Endothelial cell (in vitro differentiated cells): ENCODE data around the gene LGALS7. TPM values are rescaled to one million over a fixed set of nuclear protein-coding genes. Genes with fewer than 3 reads are reported as not detected.
"Not testable (repeated sequence)": the region's sequence is repeated elsewhere in the genome, so short reads cannot be mapped to it uniquely, and the experiment has no call there.

Experiments used
- DNase-seq: peaks from one replicate; pipeline ENCODE4 v3.0.0; 2021; ENCODE audit warnings: low spot score
- H3K27ac Mint-ChIP-seq: one replicate; pipeline ENCODE4 v1.8.0; 2021; ENCODE audit warnings: mixed read lengths, inconsistent platforms; ENCODE audit not compliant: unreplicated experiment
- H3K27me3 Mint-ChIP-seq: one replicate; pipeline ENCODE4 v1.8.0; 2021; ENCODE audit warnings: mild to moderate bottlenecking, moderate library complexity, mixed read lengths, inconsistent platforms; ENCODE audit not compliant: unreplicated experiment
- H3K36me3 Mint-ChIP-seq: one replicate; pipeline ENCODE4 v1.8.0; 2021; ENCODE audit warnings: mild to moderate bottlenecking, low read depth, mixed read lengths, inconsistent platforms; ENCODE audit not compliant: unreplicated experiment
- H3K4me1 Mint-ChIP-seq: one replicate; pipeline ENCODE4 v1.8.0; 2021; ENCODE audit warnings: mild to moderate bottlenecking, mixed read lengths, inconsistent platforms; ENCODE audit not compliant: unreplicated experiment
- H3K4me3 Mint-ChIP-seq: one replicate; pipeline ENCODE4 v1.8.0; 2021; ENCODE audit warnings: mild to moderate bottlenecking, mixed read lengths, inconsistent platforms; ENCODE audit not compliant: unreplicated experiment
- H3K9me3 Mint-ChIP-seq: one replicate; pipeline ENCODE4 v1.8.0; 2021; ENCODE audit warnings: mixed read lengths, inconsistent platforms; ENCODE audit not compliant: unreplicated experiment
- CTCF ChIP-seq: fragments of 200-600 bp; sonication (generic); IDR thresholded peaks from one replicate; pipeline ENCODE4 v1.5.0; 2021; ENCODE audit warnings: antibody characterized with exemption; ENCODE audit not compliant: unreplicated experiment
- total RNA-seq: library from RNA; stranded (reverse); fragmentation: NEBNext Ultra II Directional; extraction: Animal tissue kit (Norgen Biotek cat#: 25700); gene quantifications from one replicate; pipeline ENCODE4 v1.2.1, GENCODE V29; 2021; ENCODE audit not compliant: unreplicated experiment

Gene LGALS7
- total RNA-seq, 1 donor from 2014 or later = 3.6 TPM

- no peak overlapping the region for H3K27ac Mint-ChIP-seq
- peaks cover 18% of the 10 kb centered on the region for H3K36me3 Mint-ChIP-seq
- H3K27me3 Mint-ChIP-seq = peaks cover 2% of the 10 kb centered on the region
- TF ChIP-seq CTCF = no peak
- H3K4me3 Mint-ChIP-seq = peak overlapping the region; percentile 37
- H3K4me1 Mint-ChIP-seq = no peaks in the 10 kb centered on the region
- H3K9me3 Mint-ChIP-seq = no peaks in the 10 kb centered on the region
- DNase-seq = no peak
Observed at GRCh38 chr19:38815059-38816001, 42.0 kb upstream of the LGALS7 start.

GRCh38 chr19:38813932-38814331, 40.6 kb upstream of the LGALS7 start:
- H3K4me1 Mint-ChIP-seq, DNase-seq, H3K27me3 Mint-ChIP-seq, H3K4me3 Mint-ChIP-seq, H3K27ac Mint-ChIP-seq, H3K9me3 Mint-ChIP-seq: not testable (repeated sequence)
- peaks cover 18% of the 10 kb centered on the region for H3K36me3 Mint-ChIP-seq

- TF ChIP-seq CTCF = no peak
- H3K36me3 Mint-ChIP-seq = peaks cover 18% of the 10 kb centered on the region
- no peak for DNase-seq
- H3K4me1 Mint-ChIP-seq = no peaks in the 10 kb centered on the region
- H3K27ac Mint-ChIP-seq = no peak overlapping the region
- H3K9me3 Mint-ChIP-seq = no peaks in the 10 kb centered on the region
- H3K27me3 Mint-ChIP-seq = peaks cover 4% of the 10 kb centered on the region
- H3K4me3 Mint-ChIP-seq = no peak overlapping the region
Observed at GRCh38 chr19:38813323-38813722, 40.0 kb upstream of the LGALS7 start.

GRCh38 chr19:38812841-38813320, 39.6 kb upstream of the LGALS7 start, which contains the start of gene LGALS4:
Gene LGALS4 (minus strand): TSS chr19:38812945. CDS start chr19:38812886, 59 bp downstream.
- Mint-ChIP-seq H3K27ac (no peak within 1 kb of the TSS), H3K36me3 (peaks cover 18% of the 10 kb centered on the region), H3K4me3 (no peak within 1 kb of the TSS), H3K9me3 (no peaks in the 10 kb centered on the region), H3K4me1 (no peaks in the 10 kb centered on the region), H3K27me3 (peaks cover 4% of the 10 kb centered on the region)
- TF ChIP-seq CTCF = no peak
- no peak for DNase-seq

GRCh38 chr19:38812009-38812840, 38.9 kb upstream of the LGALS7 start:
- no peak overlapping the region for H3K27ac Mint-ChIP-seq
- no peak for DNase-seq

More at GRCh38 chr19:38812009-38812840, 38.9 kb upstream of the LGALS7 start:
- peaks cover 15% of the 10 kb centered on the region for H3K36me3 Mint-ChIP-seq
- TF ChIP-seq CTCF = no peak
- no peaks in the 10 kb centered on the region for H3K9me3 Mint-ChIP-seq
- no peak overlapping the region for H3K4me3 Mint-ChIP-seq
- peaks cover 4% of the 10 kb centered on the region for H3K27me3 Mint-ChIP-seq
- H3K4me1 Mint-ChIP-seq = peaks cover 3% of the 10 kb centered on the region
